GM12801 (cell line): ENCODE measurements around the gene CCL1.

ENCODE experiments used
- TF ChIP-seq, protein P1 (sequence below): IDR thresholded peaks from one replicate; pipeline ENCODE4 v1.5.1; 2011; ENCODE audit warnings: control low read depth; ENCODE audit not compliant: insufficient read length; ENCODE audit errors: extremely low read depth

The CCL1 gene

GRCh38 chr17:34383216-34383615, 20.2 kb upstream of the CCL1 start:
- TF ChIP-seq, protein P1, sequence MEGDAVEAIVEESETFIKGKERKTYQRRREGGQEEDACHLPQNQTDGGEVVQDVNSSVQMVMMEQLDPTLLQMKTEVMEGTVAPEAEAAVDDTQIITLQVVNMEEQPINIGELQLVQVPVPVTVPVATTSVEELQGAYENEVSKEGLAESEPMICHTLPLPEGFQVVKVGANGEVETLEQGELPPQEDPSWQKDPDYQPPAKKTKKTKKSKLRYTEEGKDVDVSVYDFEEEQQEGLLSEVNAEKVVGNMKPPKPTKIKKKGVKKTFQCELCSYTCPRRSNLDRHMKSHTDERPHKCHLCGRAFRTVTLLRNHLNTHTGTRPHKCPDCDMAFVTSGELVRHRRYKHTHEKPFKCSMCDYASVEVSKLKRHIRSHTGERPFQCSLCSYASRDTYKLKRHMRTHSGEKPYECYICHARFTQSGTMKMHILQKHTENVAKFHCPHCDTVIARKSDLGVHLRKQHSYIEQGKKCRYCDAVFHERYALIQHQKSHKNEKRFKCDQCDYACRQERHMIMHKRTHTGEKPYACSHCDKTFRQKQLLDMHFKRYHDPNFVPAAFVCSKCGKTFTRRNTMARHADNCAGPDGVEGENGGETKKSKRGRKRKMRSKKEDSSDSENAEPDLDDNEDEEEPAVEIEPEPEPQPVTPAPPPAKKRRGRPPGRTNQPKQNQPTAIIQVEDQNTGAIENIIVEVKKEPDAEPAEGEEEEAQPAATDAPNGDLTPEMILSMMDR, result no peak

DNA sequence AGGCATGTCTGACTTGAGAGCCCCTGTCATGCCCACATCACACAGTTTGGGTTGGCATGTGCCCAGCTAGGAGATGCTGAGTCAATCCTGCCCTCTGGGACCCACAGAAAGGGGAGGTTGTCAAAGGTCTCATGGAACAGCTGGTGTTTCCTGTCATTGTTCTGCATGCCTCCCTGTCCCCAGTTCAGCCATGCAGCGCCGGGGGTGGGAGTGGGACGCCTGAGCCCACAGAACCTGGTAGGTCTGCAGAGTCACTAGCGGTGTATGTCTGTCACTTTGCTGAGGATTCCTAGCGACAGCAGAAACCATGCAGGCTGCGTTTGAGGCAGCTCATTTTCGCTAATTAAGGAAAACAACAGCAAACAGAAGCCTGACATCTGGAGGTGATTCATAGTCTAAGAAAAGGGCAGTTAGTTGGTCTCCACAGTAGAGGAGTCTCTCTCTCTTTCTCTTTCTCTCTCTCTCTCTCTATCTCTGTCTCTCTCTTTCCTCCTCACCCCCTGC, 19.6 kb upstream of the CCL1 start:
- TF ChIP-seq, protein P1, result no peak

DNA sequence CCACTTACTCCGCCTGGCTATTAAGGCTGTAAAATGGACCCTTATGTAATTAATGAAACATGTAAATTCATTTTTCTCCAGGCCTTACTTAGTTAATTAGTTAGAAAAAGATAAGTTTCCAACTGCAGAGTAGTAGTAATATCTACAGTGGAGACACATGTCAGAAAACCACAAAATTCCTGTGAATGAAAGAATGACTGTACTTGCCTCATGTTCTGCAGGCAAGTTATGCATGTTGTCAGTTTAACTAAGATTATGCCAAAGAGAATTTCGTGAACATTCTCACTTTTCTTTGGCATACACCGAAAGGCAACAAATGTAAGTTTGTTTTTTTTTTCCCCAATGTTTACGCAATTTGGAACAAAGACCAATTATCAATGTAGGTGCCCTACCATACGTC, 16.8 kb upstream of the CCL1 start:
- TF ChIP-seq, protein P1, result no peak

DNA sequence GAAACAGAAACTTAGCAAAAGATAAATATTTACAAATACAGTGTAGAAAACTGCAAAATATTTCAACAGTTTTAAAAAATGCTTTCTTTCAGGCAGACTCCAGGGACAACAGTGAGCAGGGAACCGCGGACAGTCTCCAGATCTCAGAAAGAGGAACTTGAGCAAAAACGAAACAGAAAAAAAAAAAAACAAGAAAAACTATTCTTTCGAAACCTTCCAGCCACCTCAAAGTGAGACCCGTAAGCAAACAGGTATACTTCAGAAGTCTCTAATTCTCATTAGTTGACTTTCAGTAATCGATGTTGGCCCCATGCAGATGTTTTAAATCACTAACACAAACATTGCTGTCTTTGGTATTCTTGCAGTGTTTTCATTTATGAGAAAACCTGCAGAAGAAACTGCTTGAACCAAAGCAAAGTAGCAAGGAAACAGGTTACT, 15.7 kb upstream of the CCL1 start:
- TF ChIP-seq, protein P1, result no peak

DNA sequence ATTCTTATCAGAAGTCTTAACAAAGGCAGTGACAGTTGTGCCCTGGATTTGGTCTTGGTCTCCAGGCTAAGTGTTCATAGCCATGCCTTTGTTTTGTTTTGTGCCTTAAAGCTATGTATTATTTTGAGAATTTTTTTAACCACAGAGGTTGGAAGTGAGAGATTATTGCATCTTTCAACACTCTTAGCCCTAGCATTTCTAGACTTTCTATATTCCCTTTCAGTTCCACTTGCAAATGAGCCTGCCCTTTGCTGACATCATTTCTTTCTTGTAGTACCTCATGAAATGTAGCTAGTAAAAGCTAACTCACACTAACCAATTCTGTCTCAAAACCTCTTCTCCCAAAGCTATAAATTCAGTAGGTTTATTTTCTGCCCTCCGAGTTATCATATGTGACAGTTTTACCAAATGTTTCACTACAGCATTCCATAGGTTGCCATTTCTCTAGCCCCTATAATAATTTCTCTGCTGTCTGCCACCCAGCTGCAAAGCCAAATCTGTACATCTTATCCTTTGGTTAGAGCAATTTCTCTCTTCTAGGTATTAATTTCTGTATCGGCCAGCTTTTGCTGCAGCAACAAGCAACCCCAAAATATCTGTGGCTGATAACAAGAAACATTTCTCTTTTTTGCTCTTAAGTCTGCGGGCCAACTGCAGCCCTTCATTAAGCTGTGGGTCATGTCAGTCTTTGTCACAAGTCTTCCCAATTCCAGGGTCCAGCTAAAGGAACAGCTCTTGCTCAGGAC, 14.2 kb upstream of the CCL1 start:
- TF ChIP-seq, protein P1, result no peak

DNA sequence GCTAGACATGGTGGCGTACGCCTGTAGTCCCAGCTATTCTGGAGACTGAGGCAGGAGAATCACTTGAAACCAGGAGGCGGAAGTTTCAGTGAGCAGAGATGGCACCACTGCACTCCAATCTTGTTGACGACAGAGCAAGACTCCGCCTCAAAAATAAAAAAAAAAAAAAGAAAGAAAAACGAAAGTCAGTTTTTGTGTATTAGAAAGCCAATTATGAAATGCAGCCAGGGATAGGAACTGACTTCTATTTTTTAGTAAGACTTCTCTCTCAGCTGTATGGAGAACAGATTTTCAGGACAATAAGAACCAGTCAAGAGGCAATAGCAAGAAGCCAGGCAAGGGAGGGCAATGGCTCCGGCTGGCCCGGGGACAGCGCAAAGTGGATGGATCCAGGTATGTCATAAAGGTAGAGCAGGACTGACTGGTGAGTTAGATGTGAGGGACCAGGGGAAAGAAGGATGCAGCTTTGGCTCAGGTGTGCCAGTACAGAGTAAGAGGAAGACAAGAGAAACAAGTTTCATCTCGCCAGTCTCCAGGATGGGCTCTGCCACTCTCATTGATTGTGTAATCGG, 12.5 kb upstream of the CCL1 start:
- TF ChIP-seq, protein P1, result no peak

DNA sequence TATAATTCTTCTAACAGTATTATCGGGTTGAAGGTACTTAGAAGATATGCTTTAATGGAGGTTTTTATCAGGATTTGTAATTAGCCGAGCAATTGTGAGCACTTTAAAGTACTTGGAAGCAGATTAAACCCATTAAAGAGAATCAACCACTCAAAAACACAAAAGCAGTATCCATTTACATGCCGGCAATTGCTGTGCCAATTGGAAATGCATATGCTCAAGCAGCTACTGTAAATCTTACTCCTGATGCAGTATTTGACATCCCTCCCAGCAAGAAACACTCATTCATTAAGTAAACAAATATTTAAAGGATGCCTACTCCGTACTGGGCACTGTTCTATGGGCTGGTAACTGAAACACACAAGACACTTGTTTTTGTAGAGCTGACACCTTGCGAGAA, 11.4 kb upstream of the CCL1 start:
- TF ChIP-seq, protein P1, result no peak
